Kidney epithelial cell (primary cell): Measurements from ENCODE around the gene SSH3. TPM values are rescaled to one million over a fixed set of nuclear protein-coding genes. Genes with fewer than 3 reads are reported as not detected.

Experiments used
- DNase-seq: peaks from one replicate; pipeline ENCODE4 v3.0.0-alpha.2; 2010; ENCODE audit warnings: low read depth
- H3K27me3 ChIP-seq: 2 replicates; pipeline ENCODE4 v1.6.0; 2011; ENCODE audit warnings: low read length; ENCODE audit not compliant: control insufficient read depth, insufficient read depth
- H3K36me3 ChIP-seq: 2 replicates; pipeline ENCODE4 v1.5.1; 2011; ENCODE audit warnings: low read length; ENCODE audit not compliant: control insufficient read depth, insufficient read depth
- H3K4me3 ChIP-seq: 2 replicates; pipeline ENCODE4 v1.5.1; 2011; ENCODE audit warnings: low read depth, mild to moderate bottlenecking, control low read depth, low read length
- CTCF ChIP-seq: IDR thresholded peaks from 2 replicates; pipeline ENCODE4 v1.5.1; 2011; ENCODE audit warnings: mild to moderate bottlenecking, moderate library complexity, low read length, control low read depth, inconsistent platforms; ENCODE audit not compliant: insufficient read depth, poor library complexity, severe bottlenecking
- total RNA-seq: library from RNA; depleted of rRNA; stranded (reverse); fragments of >200 nt; gene quantifications from 2 replicates; pipeline ENCODE4 v1.2.3, GENCODE V29; 2015

SSH3 gene
- total RNA-seq, 1 donor from 2014 or later: 39.9 TPM

- Histone ChIP-seq H3K4me3 (no peak overlapping the region), H3K27me3 (no peaks in the 10 kb centered on the region), H3K36me3 (peaks cover 2% of the 10 kb centered on the region)
- TF ChIP-seq CTCF: no peak
- no peak for DNase-seq
These were observed 32.2 kb upstream of the SSH3 start for GRCh38 chr11:67271205-67271540.

DNA sequence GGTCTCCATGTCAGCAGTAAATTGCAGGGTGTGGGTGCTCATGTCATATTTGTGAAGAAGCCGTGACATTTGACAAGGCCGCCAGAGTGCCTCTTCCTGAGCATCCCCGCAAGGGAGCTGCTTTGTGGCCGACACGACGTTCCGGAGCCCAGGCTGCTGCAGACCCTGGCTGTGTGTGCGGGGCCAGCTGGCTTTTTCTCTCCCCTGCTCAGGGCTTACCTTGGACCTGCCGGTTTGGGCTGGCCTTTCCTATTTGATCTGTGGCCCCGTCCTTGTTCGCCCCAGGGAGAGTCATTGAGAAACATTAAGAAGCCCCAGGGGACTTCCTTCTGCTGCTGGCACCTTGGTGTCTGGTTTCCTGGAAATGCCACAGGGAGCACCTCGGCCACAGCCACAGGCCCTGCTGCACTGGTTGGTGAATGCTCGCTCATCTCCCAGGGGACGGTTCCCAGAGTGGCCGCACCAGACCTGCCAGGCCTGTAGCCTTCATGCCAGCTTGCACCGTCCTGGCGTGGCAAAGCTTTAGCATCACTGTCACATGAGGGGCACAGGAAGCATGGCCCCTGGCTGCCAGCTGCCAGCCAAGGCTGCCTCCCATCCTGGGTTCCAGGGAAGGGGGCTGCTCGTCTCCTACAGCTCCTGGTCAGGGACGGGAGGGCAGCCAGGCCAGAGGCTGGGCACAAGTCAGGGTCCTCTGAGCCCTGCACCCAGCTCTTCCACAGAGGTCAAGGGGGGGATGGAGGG, 31.6 kb upstream of the SSH3 start:
- no peak for DNase-seq
- Histone ChIP-seq H3K27me3 (no peaks in the 10 kb centered on the region), H3K4me3 (no peak overlapping the region), H3K36me3 (peaks cover 2% of the 10 kb centered on the region)
- no peak for TF ChIP-seq CTCF

DNA sequence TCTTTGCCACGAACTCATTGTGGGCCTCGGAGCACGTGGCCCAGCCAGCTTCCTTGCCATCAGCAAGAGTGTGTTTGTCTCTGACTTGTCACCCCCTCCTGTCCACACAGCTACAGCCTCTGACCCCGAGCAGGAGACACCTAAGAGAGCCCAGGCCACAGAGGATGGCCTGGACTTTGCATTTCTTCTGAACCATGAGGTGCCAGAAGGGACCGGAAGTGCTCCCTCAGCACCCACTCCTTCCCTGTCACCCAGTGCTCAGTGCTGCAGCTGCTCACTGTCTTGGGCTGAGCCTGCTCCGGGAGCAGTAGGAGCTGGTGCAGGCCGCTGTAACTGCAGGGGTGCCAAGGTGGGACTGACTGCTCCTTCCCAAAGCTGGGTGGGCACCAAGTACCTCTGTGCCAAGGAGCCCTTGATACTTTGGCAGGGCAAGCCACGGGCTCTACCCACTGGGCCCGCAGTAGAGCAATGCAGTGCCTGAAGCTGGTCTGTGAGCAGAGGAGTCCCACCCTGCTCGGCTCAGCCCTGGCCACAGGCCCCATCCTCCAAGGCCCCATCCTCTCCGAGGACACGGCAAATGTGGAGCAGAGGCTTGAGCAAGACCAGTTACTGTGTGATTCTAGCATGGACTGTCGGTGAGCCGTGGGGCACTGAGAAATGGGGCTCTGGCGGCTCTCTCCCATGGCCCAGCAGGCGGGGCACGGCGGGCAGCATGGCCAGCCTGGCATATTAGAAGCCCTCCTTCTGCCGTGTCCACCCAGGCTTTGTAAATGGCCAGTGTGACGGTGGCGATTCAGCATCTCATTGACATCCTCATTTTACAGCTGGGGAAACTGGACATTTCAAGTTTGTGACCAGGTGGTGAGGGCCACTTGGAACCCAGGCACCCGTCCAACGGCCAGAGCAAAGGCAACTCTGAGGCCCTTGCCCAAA, 30.7 kb upstream of the SSH3 start:
- DNase-seq: no peak
- TF ChIP-seq CTCF: no peak
- no peak overlapping the region for H3K4me3 ChIP-seq
- H3K27me3 ChIP-seq: no peaks in the 10 kb centered on the region
- peaks cover 2% of the 10 kb centered on the region for H3K36me3 ChIP-seq

DNA sequence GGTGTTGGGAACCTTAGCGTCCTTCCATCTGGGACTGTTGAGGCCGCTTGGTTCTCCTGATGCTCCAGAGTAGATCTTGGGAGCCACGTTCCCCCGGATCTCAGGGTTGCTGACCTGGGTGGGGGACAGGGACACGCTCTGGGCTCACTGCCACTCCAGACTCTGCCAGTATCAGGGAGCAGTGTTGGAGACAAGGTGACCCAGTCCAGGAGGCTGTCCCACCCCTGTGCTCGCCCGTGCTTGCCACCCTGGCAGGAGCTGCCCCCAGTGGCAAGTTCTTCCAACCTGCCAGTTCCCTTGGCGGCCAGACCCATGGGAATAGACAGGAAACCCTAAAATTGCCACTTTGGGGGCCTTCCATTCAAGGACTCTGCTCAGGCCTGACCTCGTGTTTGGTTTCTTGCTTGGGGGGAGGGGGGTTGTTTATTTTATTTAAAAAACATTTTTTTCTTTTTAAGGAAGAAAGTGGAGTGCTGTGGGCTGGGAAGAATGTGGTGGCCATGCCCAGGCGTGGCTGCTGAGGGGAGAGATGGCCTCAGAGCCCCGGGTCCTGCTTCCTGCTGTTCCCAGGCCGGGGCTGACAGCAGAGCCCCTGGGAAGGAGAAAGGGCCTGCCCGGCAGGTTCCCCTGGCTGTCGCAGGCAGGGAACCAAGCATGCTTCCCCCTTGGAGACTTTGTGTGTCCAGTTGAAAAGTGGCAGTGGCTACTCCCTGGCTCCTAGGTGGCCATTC, 29.9 kb upstream of the SSH3 start:
- no peak for DNase-seq
- no peak for TF ChIP-seq CTCF
- H3K4me3 ChIP-seq: no peak overlapping the region
- peaks cover 3% of the 10 kb centered on the region for H3K36me3 ChIP-seq
- H3K27me3 ChIP-seq: no peaks in the 10 kb centered on the region

- no peak overlapping the region for H3K4me3 ChIP-seq
- DNase-seq: no peak
- no peaks in the 10 kb centered on the region for H3K27me3 ChIP-seq
- peaks cover 3% of the 10 kb centered on the region for H3K36me3 ChIP-seq
- TF ChIP-seq CTCF: no peak
These were observed 28.3 kb upstream of the SSH3 start for GRCh38 chr11:67274768-67275605.
